ENCODE measurements around the gene AMPH.
"Not testable (repeated sequence)": the region's sequence is repeated elsewhere in the genome, so short reads cannot be mapped to it uniquely, and the experiment has no call there.

The AMPH gene

DNA sequence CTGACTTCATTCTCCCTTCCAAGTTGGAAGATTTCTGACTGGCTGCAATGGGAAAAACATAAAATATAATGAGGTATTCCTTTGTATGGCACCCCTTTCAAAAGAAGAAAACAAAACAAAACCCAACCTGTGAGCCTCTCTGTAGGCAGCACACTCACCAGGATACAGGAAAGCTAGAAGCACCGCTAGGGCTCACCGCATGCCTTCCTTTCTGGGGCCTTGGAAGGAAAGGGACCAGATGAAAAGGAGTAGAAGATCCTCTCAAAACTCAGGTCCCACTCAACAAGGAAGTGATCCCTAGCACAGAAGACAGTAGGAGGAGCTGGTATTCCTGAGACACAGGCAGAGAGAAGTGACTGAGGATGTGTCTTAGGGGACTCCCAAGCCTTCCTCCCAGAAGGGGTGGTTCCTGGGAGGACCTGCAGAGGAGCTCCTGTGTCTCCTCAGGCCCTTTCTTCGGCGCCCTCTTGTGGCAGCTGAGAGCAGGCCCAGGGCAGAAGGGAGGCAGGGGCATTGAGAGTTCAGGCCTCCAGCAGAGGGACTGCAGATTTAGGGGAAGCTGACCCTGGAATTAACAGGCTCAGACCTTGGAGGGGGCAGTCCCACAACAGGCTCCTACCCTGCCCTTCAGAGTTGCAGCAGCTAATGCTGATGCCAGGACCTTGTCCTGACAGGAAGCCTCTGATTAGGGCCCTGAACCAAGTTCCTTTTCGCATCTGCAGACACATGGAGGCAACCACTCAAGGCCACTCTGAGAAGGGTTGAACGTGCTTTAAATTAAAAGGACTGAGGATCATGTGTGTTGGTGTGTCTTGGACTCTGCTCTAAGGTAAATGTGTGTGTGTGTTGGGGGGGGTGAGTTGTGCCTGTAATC is 285.6 kb downstream of the AMPH start:
- not testable (repeated sequence) for DNase-seq

DNA sequence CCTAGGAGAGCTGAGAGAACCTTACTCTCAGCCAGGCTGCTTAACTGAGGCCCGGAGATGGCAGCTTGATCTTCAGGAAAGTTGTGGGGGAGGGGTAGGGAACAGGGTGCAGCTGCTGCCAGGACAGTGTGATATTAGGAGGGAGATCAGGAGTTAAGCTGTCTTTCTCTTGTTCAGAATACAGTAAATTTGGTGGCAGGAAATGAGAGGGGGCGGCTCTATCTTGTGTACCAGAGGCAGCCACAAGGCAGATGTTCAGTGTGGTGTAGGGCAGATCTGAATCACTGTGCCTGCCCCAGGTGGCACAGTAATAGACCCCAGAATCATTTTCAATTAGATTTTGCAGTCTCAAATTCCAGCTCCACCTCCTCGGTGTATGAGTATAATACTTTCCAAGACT is 286.4 kb downstream of the AMPH start:
- not testable (repeated sequence) for DNase-seq

DNA sequence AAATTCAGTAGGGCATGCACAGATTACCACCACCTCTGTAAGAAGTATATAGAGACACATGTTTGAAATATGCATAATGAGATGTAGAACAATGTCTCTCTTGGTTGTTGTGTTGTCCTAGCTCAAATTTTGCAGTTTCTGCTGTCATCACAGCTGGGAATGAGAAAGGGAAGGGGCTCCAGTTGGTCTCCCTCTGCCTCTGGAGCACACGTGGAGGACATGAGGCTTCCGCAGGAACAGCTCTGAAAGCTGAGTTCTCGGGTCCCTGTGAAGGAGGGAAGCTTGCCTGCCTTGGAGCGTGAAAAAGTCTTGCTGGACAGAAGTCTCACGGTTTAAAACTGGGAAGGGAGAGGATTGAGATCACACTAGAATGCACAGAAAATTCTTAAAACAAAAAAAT is 289.0 kb downstream of the AMPH start:
- not testable (repeated sequence) for DNase-seq

DNA sequence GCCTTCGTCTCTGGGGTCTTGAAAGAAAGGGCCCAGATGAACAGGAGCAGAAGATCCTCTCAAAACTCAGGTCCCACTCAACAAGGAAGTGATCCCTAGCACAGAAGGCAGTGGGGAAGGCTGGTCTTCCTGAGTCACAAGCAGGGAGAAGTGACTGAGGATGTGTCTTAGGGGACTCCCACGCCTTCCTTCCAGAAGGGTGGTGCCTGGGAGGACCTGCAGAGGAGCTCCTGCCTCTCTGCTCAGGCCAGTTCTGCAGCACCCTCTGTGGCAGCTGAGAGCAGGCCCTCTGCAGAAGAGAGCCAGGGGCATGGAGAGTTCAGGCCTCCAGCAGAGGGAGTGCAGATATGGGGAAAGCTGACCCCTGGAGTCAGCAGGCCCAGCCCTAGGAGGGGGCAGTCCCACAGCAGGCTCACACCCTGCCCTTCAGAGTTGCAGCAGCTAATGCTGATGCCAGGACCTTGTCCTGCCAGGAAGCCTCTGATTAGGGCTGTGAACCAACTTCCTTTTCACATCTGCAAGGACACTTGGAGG is 289.9 kb downstream of the AMPH start:
- not testable (repeated sequence) for DNase-seq

DNA sequence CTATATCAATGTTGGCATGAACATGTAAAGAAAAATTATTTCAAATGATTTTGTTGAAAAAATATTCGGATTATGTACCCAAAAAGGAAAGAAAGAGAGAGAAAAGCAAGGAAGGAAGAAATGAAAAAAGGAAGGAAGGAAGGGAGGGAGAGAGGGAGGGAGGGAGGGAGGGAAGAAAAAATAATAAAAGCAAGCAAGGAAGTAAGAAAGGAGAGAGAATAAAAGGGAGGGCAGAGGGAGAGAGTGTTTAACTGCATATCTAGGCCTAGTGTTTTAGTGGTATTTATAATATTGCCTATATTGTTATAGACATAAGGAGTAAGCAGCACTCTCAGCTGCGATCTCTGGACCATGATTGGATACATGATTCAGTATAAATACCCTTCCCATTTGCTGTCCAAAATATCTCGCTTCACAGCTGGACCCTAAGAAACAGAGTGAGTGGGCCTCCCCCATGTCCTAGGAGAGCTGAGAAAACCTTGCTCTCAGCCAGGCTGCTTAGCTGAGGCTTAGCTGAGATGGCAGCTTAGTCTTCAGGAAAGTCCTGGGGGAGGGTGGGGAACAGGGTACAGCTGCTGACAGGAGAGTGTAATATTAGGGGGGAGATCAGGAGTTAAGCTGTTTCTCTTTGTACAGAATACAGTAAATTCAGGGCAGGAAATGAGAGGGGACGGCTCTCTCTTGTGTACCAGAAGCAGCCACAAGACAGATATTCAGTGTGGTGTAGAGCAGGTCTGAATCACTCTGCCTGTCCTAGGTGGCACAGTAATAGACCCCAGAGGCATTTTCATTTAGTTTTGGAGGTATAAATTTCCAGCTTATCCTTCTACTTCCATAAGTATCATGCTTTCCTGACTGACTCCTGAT is 291.0 kb downstream of the AMPH start:
- no peak for DNase-seq

DNA sequence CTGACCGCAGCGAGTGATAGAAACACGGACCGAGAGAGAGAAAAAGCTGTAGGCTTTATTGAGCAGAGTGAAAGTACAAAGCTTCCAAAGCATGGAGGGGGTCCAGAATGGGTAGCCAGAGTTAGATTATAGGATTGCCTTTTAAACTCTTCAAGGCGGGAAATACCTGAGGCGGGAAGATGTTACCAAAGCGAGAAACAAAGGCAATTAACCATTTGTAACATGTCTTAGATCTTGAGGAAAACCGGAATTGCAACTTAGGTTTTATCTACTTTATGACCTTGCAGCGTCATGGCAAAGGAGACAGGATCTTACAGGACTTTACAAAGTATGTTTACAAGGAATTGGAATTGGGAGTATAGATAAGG is 295.0 kb downstream of the AMPH start:
- DNase-seq = not testable (repeated sequence)

DNA sequence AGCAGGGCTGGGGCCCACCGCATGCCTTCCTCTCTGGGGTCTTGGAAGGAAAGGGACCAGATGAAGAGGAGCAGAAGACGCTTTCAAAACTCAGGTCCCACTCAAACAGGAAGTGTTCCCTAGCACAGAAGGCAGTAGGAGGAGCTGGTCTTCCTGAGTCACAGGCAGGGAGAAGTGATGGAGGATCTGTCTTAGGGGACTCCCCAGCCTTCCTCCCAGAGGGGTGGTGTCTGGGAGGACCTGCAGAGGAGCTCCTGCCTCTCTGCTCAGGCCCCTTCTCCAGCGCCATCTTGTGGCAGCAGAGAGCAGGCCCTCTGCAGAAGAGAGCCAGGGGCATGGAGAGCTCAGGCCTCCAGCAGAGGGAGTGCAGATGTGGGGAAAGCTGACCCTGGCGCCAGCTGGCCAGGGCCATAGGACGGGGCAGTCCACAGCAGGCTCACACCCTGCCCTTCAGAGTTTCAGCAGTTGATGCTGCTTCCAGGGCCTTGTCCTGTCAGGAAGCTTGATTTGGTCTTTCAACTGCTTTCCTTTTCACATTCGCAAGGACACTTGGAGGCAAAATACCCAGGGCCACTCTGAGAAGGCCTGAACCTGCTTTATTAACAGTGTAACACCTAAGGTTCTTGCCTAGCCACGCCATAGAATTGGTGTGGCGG is 295.6 kb downstream of the AMPH start:
- peak; percentile 71 for DNase-seq

DNA sequence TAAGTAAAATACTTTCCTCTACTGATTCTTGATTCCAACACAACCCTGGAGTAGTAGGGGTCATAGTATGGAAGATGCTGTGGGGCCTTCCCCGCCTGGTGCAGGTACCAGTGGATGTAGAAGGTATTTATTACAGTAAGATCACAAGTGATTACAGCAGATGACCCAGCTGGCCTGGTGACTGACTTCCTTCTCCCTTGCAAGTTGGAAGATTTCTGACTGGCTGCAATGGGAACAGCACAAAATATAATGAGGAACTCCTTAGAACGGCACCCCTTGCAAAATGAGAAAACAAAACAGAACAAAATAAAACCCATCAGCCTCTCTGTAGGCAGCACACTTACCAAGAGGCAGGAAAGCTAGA is 296.1 kb downstream of the AMPH start:
- no peak for DNase-seq

DNA sequence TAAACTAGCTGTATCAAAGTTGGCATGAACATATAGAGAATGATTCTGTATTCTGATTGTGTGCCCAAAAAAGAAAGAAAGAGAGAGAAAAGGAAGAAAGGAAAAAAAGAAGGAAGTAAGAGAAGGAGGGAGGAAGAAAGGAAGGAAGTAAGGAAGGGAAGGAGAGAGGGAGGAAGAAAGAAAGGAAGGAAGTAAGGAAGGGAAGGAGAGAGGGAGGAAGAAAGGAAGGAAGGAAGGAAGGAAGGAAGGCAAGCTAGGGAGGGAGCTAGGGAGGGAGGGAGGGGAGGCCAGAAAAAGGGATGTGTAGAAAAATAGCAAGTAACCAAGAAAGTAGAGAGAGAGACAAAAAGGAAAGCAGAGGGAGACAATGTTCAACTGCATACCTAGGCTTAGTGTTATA is 297.0 kb downstream of the AMPH start:
- DNase-seq = no peak

Data from left hindlimb (tissue), 1 donor.